Activated CD4-positive, alpha-beta T cell treated with anti-CD3 and anti-CD28 coated beads, Interleukin-2, amount 10 ng/mL, durations not matched to agents 24 days and 14 days (primary cell): Measurements from ENCODE around the gene NR2E1. TPM values are rescaled to one million over a fixed set of nuclear protein-coding genes. Genes with fewer than 3 reads are reported as not detected.

Experiments used
- DNase-seq: peaks from one replicate; pipeline ENCODE4 v3.0.0; 2022
- H3K27ac Mint-ChIP-seq: one replicate; pipeline ENCODE4 v1.8.0; 2022; ENCODE audit warnings: mild to moderate bottlenecking, mixed read lengths
- H3K27me3 Mint-ChIP-seq: one replicate; pipeline ENCODE4 v1.8.0; 2022; ENCODE audit warnings: mixed read lengths
- H3K36me3 Mint-ChIP-seq: one replicate; pipeline ENCODE4 v1.8.0; 2022; ENCODE audit warnings: low read depth, mild to moderate bottlenecking, mixed read lengths
- H3K4me1 Mint-ChIP-seq: one replicate; pipeline ENCODE4 v1.8.0; 2021; ENCODE audit warnings: mixed read lengths
- H3K4me3 Mint-ChIP-seq: one replicate; pipeline ENCODE4 v1.8.0; 2022; ENCODE audit warnings: mild to moderate bottlenecking, moderate library complexity, mixed read lengths
- H3K9me3 Mint-ChIP-seq: one replicate; pipeline ENCODE4 v1.8.0; 2021; ENCODE audit warnings: mixed read lengths
- intact Hi-C: fragments of 100-400 bp; cut with micrococcal nuclease; formaldehyde crosslinking; loops from one replicate; pipeline ENCODE4 v1.15.1; 2023
- total RNA-seq: library from RNA; stranded (reverse); gene quantifications from 2 replicates; pipeline ENCODE4 v1.2.3, GENCODE V29; 2022

Gene NR2E1
- total RNA-seq, 1 donor from 2014 or later = not detected

- H3K4me1 Mint-ChIP-seq = peaks cover 16% of the 10 kb centered on the region
- peaks cover 85% of the 10 kb centered on the region for H3K27me3 Mint-ChIP-seq
- intact Hi-C loops = no loop called here
- H3K36me3 Mint-ChIP-seq = peaks cover 5% of the 10 kb centered on the region
- no peaks in the 10 kb centered on the region for H3K9me3 Mint-ChIP-seq
- H3K27ac Mint-ChIP-seq = peak overlapping the region; percentile 56
- no peak for DNase-seq
- no peak overlapping the region for H3K4me3 Mint-ChIP-seq
Observed at GRCh38 chr6:108171291-108171917, 5.6 kb downstream of the NR2E1 start.

DNA sequence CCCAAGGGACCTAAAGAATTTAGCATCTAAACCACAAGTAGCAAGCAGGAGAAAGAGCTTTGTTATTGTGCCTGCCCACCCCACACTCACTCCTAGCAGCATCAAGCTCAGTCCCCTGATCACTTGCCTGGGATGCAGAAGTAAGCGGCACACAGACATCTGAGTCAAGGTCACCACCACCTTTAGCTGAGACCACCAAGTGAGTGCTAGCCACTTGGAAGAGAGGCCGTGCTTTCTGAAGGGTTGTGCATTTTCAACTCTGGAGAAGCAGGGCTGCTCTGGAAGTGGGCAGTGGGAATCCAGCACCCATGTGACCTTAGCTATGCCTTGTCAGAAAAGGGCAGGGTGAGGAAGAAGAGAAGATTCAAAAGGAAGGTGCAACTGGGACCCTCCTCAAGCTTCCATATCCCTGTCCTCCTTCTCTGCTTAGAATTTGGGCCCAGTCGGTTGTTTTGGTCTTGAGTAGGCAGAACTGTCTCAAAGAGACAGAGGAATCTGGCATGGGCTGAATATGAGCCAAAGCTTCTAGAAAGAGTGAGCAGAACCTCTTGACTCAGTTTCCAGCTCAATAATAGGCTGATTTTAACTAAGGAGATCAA, 6.2 kb downstream of the NR2E1 start:
- DNase-seq = no peak
- intact Hi-C loops = no loop called here
- Mint-ChIP-seq H3K4me3 (no peak overlapping the region), H3K27ac (no peak overlapping the region), H3K27me3 (peaks cover 87% of the 10 kb centered on the region), H3K9me3 (no peaks in the 10 kb centered on the region), H3K4me1 (peaks cover 16% of the 10 kb centered on the region), H3K36me3 (peaks cover 5% of the 10 kb centered on the region)

- Mint-ChIP-seq H3K4me3 (no peak overlapping the region), H3K4me1 (peaks cover 7% of the 10 kb centered on the region), H3K27me3 (peaks cover 87% of the 10 kb centered on the region), H3K36me3 (peaks cover 1% of the 10 kb centered on the region), H3K9me3 (no peaks in the 10 kb centered on the region), H3K27ac (no peak overlapping the region)
- DNase-seq = peak; percentile 79
- intact Hi-C loops = loop anchor here (5.0 kb wide), 1 partner anchor 318 kb away; no protein-coding TSS in a partner anchor
Observed at GRCh38 chr6:108174371-108175175, 8.8 kb downstream of the NR2E1 start.

- Mint-ChIP-seq H3K9me3 (no peaks in the 10 kb centered on the region), H3K36me3 (peaks cover 1% of the 10 kb centered on the region), H3K27ac (no peak overlapping the region), H3K4me3 (peak overlapping the region; percentile 45), H3K27me3 (peaks cover 86% of the 10 kb centered on the region), H3K4me1 (peaks cover 7% of the 10 kb centered on the region)
- no peak for DNase-seq
- intact Hi-C loops = loop anchor here (5.0 kb wide), 1 partner anchor 317 kb away; no protein-coding TSS in a partner anchor
Observed at GRCh38 chr6:108175176-108175591, 9.4 kb downstream of the NR2E1 start.

GRCh38 chr6:108175592-108176279, 9.9 kb downstream of the NR2E1 start:
- peaks cover 1% of the 10 kb centered on the region for H3K36me3 Mint-ChIP-seq
- DNase-seq = peak; percentile 60
- intact Hi-C loops = loop anchor here (5.0 kb wide), 1 partner anchor 317 kb away; no protein-coding TSS in a partner anchor
- no peak overlapping the region for H3K27ac Mint-ChIP-seq
- H3K9me3 Mint-ChIP-seq = no peaks in the 10 kb centered on the region
- H3K4me3 Mint-ChIP-seq = peak overlapping the region; percentile 45
- H3K4me1 Mint-ChIP-seq = peaks cover 7% of the 10 kb centered on the region
- peaks cover 85% of the 10 kb centered on the region for H3K27me3 Mint-ChIP-seq

GRCh38 chr6:108176281-108177089, 10.7 kb downstream of the NR2E1 start:
- no peaks in the 10 kb centered on the region for H3K9me3 Mint-ChIP-seq
- H3K27ac Mint-ChIP-seq = no peak overlapping the region
- peak overlapping the region; percentile 45 for H3K4me3 Mint-ChIP-seq
- peaks cover 81% of the 10 kb centered on the region for H3K27me3 Mint-ChIP-seq
- peaks cover 5% of the 10 kb centered on the region for H3K4me1 Mint-ChIP-seq
- no peaks in the 10 kb centered on the region for H3K36me3 Mint-ChIP-seq
- intact Hi-C loops = loop anchor here (5.0 kb wide), 1 partner anchor 316 kb away; no protein-coding TSS in a partner anchor
- no peak for DNase-seq

DNA sequence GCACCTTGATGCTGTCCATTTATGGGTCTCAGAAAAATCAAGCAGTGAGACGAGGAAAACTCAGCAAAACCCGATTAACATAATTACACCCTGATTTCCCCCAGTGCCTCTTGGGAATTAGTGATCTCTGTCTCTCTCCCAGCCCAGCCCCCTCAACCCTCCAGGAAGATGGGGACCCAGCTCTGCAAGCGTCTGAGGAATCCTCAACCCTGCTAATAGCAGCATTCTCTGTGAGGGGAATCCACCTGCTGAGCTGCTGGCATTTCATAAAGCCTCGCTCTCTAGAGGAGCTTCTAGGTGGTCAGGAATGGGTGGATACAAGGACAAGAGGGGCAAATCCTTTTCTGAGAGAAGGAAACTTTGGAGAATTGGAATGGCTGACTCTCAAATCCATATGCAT, 13.9 kb downstream of the NR2E1 start:
- no peak for DNase-seq
- Mint-ChIP-seq H3K27ac (no peak overlapping the region), H3K27me3 (peaks cover 63% of the 10 kb centered on the region), H3K9me3 (no peaks in the 10 kb centered on the region), H3K4me1 (peaks cover 5% of the 10 kb centered on the region), H3K36me3 (no peaks in the 10 kb centered on the region), H3K4me3 (no peak overlapping the region)
- intact Hi-C loops = loop anchor here (5.0 kb wide), 1 partner anchor 313 kb away; no protein-coding TSS in a partner anchor

GRCh38 chr6:108180266-108180665, 14.4 kb downstream of the NR2E1 start:
- Mint-ChIP-seq H3K36me3 (no peaks in the 10 kb centered on the region), H3K27ac (no peak overlapping the region), H3K4me1 (peaks cover 4% of the 10 kb centered on the region), H3K9me3 (no peaks in the 10 kb centered on the region), H3K4me3 (no peak overlapping the region), H3K27me3 (peaks cover 62% of the 10 kb centered on the region)
- DNase-seq = no peak
- intact Hi-C loops = no loop called here

- Mint-ChIP-seq H3K9me3 (no peaks in the 10 kb centered on the region), H3K36me3 (no peaks in the 10 kb centered on the region), H3K4me3 (no peak overlapping the region), H3K4me1 (peaks cover 4% of the 10 kb centered on the region), H3K27ac (no peak overlapping the region), H3K27me3 (peaks cover 62% of the 10 kb centered on the region)
- intact Hi-C loops = no loop called here
- no peak for DNase-seq
Observed at GRCh38 chr6:108180776-108181175, 15.0 kb downstream of the NR2E1 start.

DNA sequence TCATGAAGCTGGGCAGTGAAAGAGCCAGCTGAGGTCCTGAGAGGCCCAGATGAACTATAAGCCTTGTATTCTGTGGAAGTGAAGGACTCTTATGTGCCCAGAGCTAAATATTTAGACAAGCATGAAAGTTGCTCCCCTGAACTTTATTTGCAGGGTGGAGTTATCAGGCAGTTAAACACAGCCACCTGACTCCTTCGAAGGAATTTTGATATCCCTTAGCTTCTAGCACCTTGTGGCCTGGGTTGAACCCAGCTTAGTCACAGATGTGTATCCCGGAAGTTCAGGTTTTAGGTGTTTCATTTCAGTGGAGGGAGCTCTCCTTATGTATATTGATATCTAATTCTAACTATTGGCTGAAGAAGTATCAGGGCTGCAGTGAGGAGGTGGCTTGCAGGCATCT, 20.4 kb downstream of the NR2E1 start:
- intact Hi-C loops = no loop called here
- no peak overlapping the region for H3K27ac Mint-ChIP-seq
- no peaks in the 10 kb centered on the region for H3K9me3 Mint-ChIP-seq
- no peaks in the 10 kb centered on the region for H3K4me1 Mint-ChIP-seq
- no peak for DNase-seq
- H3K36me3 Mint-ChIP-seq = no peaks in the 10 kb centered on the region
- H3K27me3 Mint-ChIP-seq = peaks cover 38% of the 10 kb centered on the region
- H3K4me3 Mint-ChIP-seq = no peak overlapping the region

DNA sequence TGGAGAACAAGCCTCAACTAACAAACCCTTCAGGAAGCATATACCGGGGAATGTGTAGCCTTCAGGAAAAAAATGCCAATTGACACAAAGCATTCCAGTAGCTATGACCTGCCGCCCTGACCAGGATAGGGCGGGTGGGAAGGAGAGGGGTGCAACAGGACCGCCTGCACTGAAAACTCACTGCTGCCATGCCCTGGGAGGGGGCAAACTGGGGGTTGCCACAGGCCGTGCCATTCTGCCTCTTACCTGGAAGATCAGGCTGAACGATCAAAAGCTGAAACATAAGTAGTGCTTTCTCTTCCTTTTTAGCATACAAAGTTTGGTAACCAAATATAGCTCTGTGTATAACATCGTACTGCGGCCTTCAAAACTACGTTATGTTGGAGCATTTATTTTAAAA, 21.7 kb downstream of the NR2E1 start:
- Mint-ChIP-seq H3K27ac (no peak overlapping the region), H3K27me3 (peaks cover 37% of the 10 kb centered on the region), H3K9me3 (no peaks in the 10 kb centered on the region), H3K36me3 (no peaks in the 10 kb centered on the region), H3K4me1 (no peaks in the 10 kb centered on the region), H3K4me3 (no peak overlapping the region)
- no peak for DNase-seq
- intact Hi-C loops = no loop called here

GRCh38 chr6:108193131-108193530, 27.3 kb downstream of the NR2E1 start:
- Mint-ChIP-seq H3K9me3 (no peaks in the 10 kb centered on the region), H3K4me3 (no peak overlapping the region), H3K27me3 (peaks cover 23% of the 10 kb centered on the region), H3K36me3 (no peaks in the 10 kb centered on the region), H3K4me1 (no peaks in the 10 kb centered on the region), H3K27ac (no peak overlapping the region)
- intact Hi-C loops = no loop called here
- no peak for DNase-seq

GRCh38 chr6:108193835-108194234, 28.0 kb downstream of the NR2E1 start:
- no peak overlapping the region for H3K4me3 Mint-ChIP-seq
- H3K9me3 Mint-ChIP-seq = no peaks in the 10 kb centered on the region
- H3K27ac Mint-ChIP-seq = no peak overlapping the region
- no peaks in the 10 kb centered on the region for H3K4me1 Mint-ChIP-seq
- intact Hi-C loops = no loop called here
- H3K36me3 Mint-ChIP-seq = no peaks in the 10 kb centered on the region
- peaks cover 22% of the 10 kb centered on the region for H3K27me3 Mint-ChIP-seq
- no peak for DNase-seq
